GM21423 (cell line): Measurements from ENCODE around the gene PDE8B.

Experiments used
- ATAC-seq: cut with Tn5 transposase; IDR thresholded peaks from one replicate; pipeline ENCODE4 v1.9.1; 2021; ENCODE audit warnings: mild to moderate bottlenecking, moderate library complexity; ENCODE audit not compliant: unreplicated experiment

Gene PDE8B

DNA sequence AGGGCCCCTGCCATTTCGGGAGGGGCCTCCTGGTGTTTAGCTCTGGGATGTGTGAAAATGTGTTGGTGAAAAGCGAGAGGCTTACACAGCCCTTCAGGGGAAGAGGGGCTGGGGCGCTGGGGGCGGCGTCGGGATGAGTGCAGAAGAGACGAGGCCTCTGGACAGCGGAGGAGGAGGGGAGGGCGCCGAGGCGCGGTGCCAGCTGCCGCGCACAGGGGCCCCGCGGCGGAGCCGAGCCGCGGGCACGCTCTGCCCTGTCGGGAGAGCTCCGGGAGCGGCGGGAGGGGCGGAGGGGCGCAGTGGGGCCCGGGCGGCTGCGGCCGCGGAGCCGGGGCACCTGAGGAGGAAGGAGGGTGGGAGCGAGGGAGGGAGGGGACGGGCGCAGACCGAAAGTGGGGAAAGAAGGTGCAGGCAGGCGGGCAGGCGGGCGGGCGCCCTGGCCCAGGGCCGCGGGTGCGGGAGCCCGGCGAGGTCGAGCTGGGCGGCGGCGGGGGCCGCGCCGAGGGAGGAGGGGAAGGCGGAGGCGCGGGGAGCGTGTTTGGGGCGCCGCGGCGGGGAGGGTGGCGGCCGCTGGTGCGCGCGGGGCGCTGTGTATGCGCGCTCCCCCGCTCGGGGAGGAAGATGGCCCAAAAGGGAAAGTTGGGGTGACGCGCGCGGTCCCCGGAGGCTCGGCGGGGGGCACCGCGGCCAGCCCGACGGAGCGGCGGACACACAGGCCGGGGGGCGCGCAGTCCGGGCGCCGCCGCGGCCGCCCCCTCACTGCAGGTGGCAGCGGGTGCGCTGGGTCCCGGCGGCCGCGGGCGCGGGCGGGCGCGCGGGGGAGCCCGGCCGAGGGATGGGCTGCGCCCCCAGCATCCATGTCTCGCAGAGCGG is at the start of gene PDE8B:
Gene PDE8B (plus strand): TSS at position 590 of the 873 bp plus-strand sequence. CDS start 246 bp downstream, at position 836.
- ATAC-seq = no peak

DNA sequence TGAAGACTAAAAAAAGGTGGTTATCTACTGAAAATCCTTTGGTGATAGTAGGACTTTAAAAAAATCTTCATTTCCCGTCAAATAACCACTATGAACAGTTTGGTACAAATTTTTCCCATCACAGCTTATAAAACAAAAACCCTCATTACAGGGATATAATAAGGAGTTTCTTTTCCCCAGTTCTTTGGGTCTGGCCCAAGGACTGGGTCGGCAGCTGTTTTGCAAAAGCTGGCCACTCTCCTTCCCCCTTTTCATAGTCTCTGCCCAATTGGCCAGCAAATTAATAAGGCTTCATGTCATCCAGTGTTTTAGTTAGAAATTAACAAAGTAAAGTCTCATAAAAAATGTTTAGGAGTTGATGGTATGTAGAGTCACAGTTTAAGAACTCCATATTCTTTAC is 47.0 kb upstream of the PDE8B start:
- no peak for ATAC-seq

GRCh38 chr5:77167063-77167462 is 43.4 kb upstream of the PDE8B start:
- ATAC-seq = no peak

DNA sequence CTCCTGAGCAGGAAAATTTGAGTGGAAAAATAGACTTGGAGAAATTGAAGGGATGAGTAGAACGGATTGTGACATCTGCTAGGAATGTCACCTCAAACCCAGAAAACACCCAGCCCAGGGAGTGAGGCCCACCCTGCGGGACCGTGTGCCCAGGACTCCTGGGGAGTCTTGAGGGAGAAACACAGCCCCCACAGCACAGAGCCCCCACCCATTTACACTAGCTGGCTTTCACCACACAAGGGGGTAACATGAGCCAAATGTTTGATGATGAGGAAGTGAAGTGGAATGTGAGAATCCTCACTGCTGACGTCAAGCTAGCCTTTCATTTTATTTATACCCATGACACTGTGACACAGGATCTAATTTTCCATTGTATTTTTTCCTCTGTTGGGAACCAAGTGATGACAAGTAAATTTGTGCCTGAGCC is 42.8 kb upstream of the PDE8B start:
- ATAC-seq = no peak

- no peak for ATAC-seq
Observed at GRCh38 chr5:77168161-77168878, 42.2 kb upstream of the PDE8B start.

GRCh38 chr5:77168879-77169244 is 41.6 kb upstream of the PDE8B start:
- ATAC-seq = no peak

- ATAC-seq = no peak
Observed at GRCh38 chr5:77170196-77170890, 40.1 kb upstream of the PDE8B start.

GRCh38 chr5:77171141-77171910 is 39.2 kb upstream of the PDE8B start:
- ATAC-seq = no peak

DNA sequence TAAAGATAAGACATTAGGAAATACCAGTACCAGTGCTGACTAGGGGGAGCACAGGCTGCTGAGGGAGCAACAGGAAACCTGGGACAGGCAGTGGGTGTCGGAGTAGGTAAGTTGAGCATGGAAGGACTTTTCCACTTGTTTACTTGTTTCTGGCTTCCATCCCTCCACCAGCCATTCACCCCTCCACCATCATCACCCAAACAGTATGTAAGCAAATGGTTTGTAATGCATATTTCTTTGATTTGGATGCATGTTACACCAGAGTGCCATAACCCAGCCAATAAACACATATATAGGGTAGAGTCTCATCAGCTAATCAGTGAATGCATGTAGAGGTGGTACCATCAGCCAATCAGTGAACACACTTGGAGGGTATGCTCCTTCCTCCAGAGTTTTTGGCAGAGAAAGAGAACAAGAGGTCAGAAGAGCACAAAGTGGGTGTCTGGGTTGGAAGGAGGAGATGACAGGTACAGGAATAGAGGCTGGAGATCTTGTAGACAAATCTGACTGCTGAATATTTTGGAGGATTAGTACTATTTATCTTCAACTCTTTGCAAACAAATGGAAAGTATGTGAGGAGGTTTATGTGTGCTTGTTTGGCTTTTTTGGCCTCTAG is 37.7 kb upstream of the PDE8B start:
- ATAC-seq = no peak

GRCh38 chr5:77174526-77174925 is 36.0 kb upstream of the PDE8B start:
- no peak for ATAC-seq

DNA sequence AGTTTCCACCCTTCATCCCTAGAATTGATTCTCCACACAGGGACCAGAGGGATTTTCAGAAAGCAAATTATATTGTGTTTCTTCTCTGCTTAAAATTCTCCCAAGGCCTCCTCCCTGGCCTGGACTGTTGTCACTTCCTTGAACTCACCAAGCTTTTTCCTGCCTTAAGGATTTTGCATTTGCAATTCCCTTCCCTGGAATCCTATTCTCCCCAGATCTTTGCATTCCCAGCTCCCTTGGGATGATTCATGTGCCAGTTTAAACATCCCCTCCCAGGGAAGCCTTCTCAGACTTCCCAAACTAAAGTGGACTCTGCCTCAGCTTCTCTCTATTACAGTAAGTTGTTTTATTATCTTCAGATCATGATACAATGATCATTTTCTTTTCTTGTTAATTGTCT is 35.2 kb upstream of the PDE8B start:
- no peak for ATAC-seq

DNA sequence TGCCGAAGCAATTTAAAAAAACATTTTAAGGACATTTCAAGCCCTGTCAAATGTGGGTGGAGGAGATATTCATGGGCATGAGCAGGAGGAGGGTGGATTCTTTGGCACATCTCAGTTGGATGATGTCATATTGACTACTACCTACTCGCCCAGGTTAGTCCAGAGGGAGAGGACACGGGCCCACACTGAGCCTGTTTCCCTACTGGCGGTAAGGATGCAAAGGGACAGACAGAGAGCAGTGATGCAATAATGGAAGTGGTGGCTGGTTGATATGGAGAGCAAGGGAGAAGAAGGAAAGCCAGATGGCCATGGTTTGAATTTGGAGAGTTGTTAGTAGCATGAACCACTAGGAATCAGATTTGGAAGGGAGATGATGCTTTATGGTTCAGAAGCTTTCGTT is 34.1 kb upstream of the PDE8B start:
- ATAC-seq = no peak

DNA sequence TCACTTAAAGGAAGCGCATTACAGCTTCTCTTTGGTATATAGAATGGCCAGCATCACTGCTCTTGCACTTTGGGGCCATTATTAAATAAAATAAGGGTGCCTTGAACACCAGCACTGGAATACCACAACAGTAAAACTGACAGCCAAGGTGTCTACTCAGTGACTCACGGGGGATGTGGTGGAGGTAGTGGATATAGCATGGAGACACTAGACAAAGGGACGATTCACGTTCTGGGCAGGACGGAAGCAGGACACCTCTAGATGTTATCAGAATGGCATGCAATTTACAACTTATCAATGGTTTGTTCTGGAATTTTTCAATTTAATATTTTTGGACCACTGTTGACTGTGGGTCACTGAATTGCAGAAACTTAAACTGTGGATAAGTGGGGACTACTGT is 32.9 kb upstream of the PDE8B start:
- no peak for ATAC-seq

DNA sequence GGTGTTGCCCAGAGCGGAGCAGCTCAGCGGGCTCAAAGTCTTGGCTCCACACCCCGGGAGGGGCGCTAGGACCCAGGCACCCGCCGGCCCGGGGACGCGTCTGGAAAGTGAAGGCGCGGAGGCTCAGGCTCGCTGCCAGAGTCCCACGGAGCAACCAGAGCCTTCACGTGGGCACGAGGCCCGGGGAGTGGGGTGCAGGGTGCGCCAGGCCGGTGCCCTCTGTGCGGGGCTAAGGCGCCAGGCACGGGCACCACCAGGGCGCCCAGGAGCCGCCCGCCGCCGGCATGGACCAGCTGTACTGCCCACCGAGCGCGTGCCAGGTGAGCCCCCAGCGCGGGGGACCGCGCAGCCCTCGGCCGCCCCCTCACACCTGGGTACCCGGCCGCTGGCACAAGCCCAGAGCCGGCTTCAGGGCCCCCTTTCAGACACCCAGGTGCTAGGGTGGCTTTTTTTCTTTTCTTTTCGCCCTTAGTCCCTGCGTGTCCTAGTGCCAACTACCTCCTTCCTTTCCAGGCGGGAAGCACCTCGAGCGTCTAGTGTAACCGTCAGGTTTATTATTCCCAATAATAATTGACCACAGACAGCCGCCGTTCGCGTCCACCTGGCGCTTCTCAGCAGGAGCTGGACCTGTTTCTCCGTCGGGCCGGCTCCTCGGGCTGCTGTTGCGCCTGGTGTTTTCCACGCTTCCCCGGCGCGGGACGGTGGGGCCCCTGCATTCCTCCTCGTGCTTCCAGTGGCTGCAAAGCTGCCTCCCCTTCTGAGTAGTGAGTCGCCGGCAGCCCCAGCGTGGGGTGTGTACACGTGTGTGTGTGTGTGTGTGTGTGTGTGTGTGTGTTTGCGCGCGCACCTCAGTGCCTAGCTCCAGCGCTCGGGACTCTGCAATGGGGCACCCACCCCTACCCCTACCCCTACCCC is 30.1 kb upstream of the PDE8B start:
- no peak for ATAC-seq

GRCh38 chr5:77181173-77181572 is 29.3 kb upstream of the PDE8B start:
- no peak for ATAC-seq

DNA sequence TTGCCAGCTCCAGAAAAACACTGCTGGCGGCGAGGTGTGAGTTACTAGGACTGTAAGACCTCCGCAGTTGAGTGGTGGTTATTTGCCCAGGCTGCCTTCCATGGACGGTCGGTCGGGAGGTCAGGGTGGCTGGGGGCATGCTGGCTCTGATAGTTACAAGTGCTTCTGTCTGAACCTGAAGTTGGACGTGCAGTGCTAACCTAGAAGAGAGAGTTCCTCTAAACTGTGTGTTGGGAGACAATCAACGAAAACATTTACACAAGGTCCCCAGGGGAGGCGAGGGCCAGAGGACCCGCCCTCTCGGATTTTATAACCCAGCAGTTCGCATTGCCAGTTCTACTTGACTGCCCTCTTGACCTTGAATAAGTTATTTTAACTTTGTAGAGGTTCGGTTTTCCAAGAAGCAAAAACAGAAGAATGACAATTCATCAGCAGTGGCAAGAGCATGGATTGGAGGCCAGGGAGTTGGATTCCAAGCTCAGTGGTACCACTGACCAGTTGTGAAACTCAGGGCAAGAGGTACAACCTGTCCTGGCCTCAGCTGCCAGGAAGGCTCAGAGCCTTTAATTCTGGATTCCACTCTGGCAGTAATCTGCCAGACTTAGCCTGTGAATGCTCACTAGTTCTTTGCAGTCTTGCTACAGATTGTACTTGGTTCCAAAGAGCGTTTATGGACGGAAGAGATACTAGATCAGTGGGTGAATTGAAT is 28.7 kb upstream of the PDE8B start:
- ATAC-seq = no peak

GRCh38 chr5:77182367-77182766 is 28.1 kb upstream of the PDE8B start:
- ATAC-seq = no peak

GRCh38 chr5:77186652-77187370 is 23.7 kb upstream of the PDE8B start:
- no peak for ATAC-seq
